Heart right ventricle (tissue), 16 donors: ENCODE measurements around the gene SHROOM3. TPM values are rescaled to one million over a fixed set of nuclear protein-coding genes. Genes with fewer than 3 reads are reported as not detected.

Source experiments
- ATAC-seq, 8 donors: fragments of 200-7000 bp; cut with Tn5 transposase; one replicate each; pipeline ENCODE4 v1.9.1; 2020; ENCODE audit warnings: mild to moderate bottlenecking in 8 of 8, moderate library complexity in 8 of 8, moderate number of reproducible peaks in 1 of 8
- DNase-seq, 2 donors: peaks; one replicate each; pipeline ENCODE4 v3.0.0-alpha.2; 2020
- H3K27ac ChIP-seq, 10 donors: fragments of 200-600 bp; sonication (generic) in 2 of 10; one replicate each; pipeline versions ENCODE4 v1.5.0 to v1.8.0; 2020 to 2022; ENCODE audit warnings: mild to moderate bottlenecking in 3 of 10
- H3K27me3 ChIP-seq, 7 donors: fragments of 200-600 bp; one replicate each; pipeline ENCODE4 v1.8.0; 2021 to 2022; ENCODE audit warnings: mild to moderate bottlenecking in 2 of 7
- H3K36me3 ChIP-seq, 9 donors: fragments of 200-600 bp; sonication (generic) in 1 of 9; one replicate each; pipeline versions ENCODE4 v1.5.0 to v1.8.0; 2020 to 2022; ENCODE audit warnings: mild to moderate bottlenecking in 2 of 9
- H3K4me1 ChIP-seq, 9 donors: fragments of 200-600 bp; sonication (generic) in 1 of 9; one replicate each; pipeline versions ENCODE4 v1.5.0 to v1.8.0; 2020 to 2022; ENCODE audit warnings: mild to moderate bottlenecking in 4 of 9
- H3K4me3 ChIP-seq, 10 donors: fragments of 200-600 bp; sonication (generic) in 2 of 10; one replicate each; pipeline versions ENCODE4 v1.5.0 to v1.8.0; 2020 to 2022; ENCODE audit warnings: mild to moderate bottlenecking in 7 of 10, moderate library complexity in 2 of 10
- H3K9me3 ChIP-seq, 11 donors: fragments of 200-600 bp in 10 of 11; sonication (generic) in 2 of 11; one replicate each; pipeline versions ENCODE4 v1.5.0 to v1.8.0; 2013 to 2022; ENCODE audit warnings: mild to moderate bottlenecking in 2 of 11, control low read depth in 1 of 11, moderate library complexity in 1 of 11
- WGBS, 2 donors: extraction: QIAGEN DNeasy Blood & Tissue Kit; methylation state at CpG; one replicate each; pipeline ENCODE4 v1.1.7; 2013; ENCODE audit warnings: inconsistent platforms in 1 of 2; 5-methylcytosine and 5-hydroxymethylcytosine counted together
- intact Hi-C, 10 donors: fragments of 100-400 bp; cut with DNase I; formaldehyde crosslinking; loops; one replicate each; pipeline versions ENCODE4 v1.11.1 to v1.14.2; 2022
- polyA plus RNA-seq, 2 donors: library from polyadenylated mRNA; stranded (reverse); fragments of 200-250 nt; gene quantifications; one replicate each; pipeline ENCODE4 v1.2.3, GENCODE V29; 2013
- total RNA-seq, 10 donors: library from RNA; stranded (reverse); fragmentation: NEBNext Ultra II Directional in 3 of 10; extraction: Animal tissue kit (Norgen Biotek cat#: 25700) in 3 of 10; gene quantifications; one replicate each; pipeline versions ENCODE4 v1.2.1 to v1.2.4, GENCODE V29; 2021 to 2023
- TF ChIP-seq, protein P1 (sequence below), 9 donors: fragments of 200-600 bp; sonication (generic) in 2 of 9; IDR thresholded peaks; one replicate each; pipeline versions ENCODE4 v1.5.0 to v1.8.0; 2021 to 2022; ENCODE audit warnings: antibody characterized with exemption in 9 of 9, mild to moderate bottlenecking in 5 of 9, moderate library complexity in 1 of 9
- donor health status: Arrhythmogenic right ventricular cardiomyopathy.
- donor health status: ischemic (EF 13 %, LVEDD 7.1; RV severe dilation, severe dysfunction).
- donor health status: healthy with polysubstance abuse.
- donor health status: DM: no; HTN: yes; CAD: no.
- donor health status: DM: no; HTN: no; CAD: no.
- donor health status: ischemic (EF 25% LVEDD 6.9; RV normal size, moderate dysfunction).
- donor health status: ischemic (EF 25% LVEDD 5.7; RV mildly dilated, moderate dysfunction).
- donor health status: healthy.
- donor health status: DM: yes; HTN: yes; CAD: no.
- donor health status: Ischemic cardiomyopathy.
- donor health status: ischemic (EF 35%, LVEDD 5.7; RV mildly dilated, moderate dysfunction).
- donor health status: nonischemic (EF 11% LVEDD 7.7; RV severe dilation, severe dysfunction).
- donor health status: DM: yes; HTN: yes; CAD: no.
- donor health status: PGD.
- donor health status: ischemic (EF 29% LVEDD 5.4; RV normal size, mild dysfunction).
- donor health status: nonischemic (EF 23%, LVEDD 6.1; RV moderate dilation, normal function).

SHROOM3 gene
- total and polyA plus RNA-seq, 12 donors = 1.7 to 33.3 (median 15.9) TPM

DNA sequence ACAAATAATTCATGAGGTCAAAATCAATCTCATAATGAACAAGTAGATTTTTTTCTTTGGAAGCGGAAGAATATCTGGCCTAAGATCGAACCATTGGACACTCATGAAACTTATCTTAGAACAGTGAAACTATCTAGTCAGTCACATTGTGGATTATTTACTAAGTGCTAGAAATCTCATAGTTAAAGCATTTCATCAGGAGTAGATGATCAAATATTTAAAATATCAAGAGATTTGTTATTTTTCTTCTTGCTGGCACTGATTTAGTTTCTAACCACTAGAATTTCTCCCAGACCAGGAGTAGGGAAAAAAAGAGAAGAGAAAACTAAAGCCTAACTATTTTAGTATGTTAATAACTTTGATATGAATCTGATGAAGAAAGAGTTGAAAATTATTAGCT, 105.5 kb downstream of the SHROOM3 start:
- no peak for DNase-seq
- intact Hi-C loops = no loop called here
- no peaks in the 10 kb centered on the region for H3K36me3 ChIP-seq
- no peak overlapping the region for H3K4me3 ChIP-seq
- H3K27me3 ChIP-seq = no peaks in the 10 kb centered on the region
- peaks cover 0 to 4% (median 0%) of the 10 kb centered on the region in 11 donors for H3K9me3 ChIP-seq
- peak overlapping the region in 3 of 10 donors; percentile 5 to 36 (median 8) for H3K27ac ChIP-seq
- H3K4me1 ChIP-seq = peaks cover 0 to 14% (median 5%) of the 10 kb centered on the region in 9 donors
- WGBS, 2 donors = 86 to 90% methylated on average over 2 of the region's 2 CpGs
- ATAC-seq = no peak
- TF ChIP-seq, protein P1, sequence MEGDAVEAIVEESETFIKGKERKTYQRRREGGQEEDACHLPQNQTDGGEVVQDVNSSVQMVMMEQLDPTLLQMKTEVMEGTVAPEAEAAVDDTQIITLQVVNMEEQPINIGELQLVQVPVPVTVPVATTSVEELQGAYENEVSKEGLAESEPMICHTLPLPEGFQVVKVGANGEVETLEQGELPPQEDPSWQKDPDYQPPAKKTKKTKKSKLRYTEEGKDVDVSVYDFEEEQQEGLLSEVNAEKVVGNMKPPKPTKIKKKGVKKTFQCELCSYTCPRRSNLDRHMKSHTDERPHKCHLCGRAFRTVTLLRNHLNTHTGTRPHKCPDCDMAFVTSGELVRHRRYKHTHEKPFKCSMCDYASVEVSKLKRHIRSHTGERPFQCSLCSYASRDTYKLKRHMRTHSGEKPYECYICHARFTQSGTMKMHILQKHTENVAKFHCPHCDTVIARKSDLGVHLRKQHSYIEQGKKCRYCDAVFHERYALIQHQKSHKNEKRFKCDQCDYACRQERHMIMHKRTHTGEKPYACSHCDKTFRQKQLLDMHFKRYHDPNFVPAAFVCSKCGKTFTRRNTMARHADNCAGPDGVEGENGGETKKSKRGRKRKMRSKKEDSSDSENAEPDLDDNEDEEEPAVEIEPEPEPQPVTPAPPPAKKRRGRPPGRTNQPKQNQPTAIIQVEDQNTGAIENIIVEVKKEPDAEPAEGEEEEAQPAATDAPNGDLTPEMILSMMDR (IDR thresholded peaks at IDR 0.05) = no peak

DNA sequence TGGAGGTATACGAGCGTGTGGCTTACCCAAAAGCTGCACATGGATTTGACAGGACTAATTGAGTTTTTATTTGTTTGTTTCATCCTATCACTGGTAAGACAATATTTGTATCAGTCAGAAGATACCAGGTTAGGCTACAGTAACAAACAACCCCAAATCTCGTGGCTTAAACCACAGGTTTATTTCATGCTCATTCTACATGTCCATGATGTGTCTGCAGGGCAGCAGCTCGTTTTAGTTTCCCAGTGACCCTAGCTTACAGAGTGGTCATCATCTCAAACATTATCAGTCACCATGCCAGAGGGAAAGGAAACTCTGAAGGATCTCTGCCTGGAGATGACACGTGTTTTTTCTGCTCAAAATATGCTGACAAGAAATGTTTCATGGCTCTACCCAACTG, 108.3 kb downstream of the SHROOM3 start:
- Histone ChIP-seq H3K4me1 (peaks cover 0 to 27% (median 10%) of the 10 kb centered on the region in 9 donors), H3K9me3 (peaks cover 0 to 4% (median 0%) of the 10 kb centered on the region in 11 donors), H3K27me3 (no peaks in the 10 kb centered on the region), H3K36me3 (no peaks in the 10 kb centered on the region), H3K4me3 (no peak overlapping the region), H3K27ac (no peak overlapping the region)
- ATAC-seq (no peak), DNase-seq (no peak)
- TF ChIP-seq, protein P1 (IDR thresholded peaks at IDR 0.05) = no peak
- WGBS, 2 donors = 82 to 93% methylated on average over 5 of the region's 5 CpGs
- intact Hi-C loops = no loop called here

DNA sequence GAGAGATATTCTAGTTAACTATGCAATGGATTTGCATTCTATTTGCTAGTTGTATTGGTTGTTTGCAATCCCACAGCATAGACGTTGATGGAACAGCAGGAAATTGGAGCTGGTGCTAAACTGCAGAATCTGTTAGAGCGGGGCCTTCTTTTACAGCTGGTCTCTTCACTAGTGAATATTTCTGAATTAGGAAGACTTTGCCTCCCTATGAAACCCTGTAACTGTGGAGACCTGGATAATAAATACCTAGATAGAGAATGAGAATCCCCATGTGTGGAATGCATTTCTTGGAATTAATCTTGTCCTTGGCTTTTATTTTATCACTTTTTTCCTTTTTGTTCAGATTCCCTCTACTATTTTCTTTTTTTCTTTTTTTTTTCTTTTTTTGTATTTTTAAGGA, 109.7 kb downstream of the SHROOM3 start:
- no peak for DNase-seq
- Histone ChIP-seq H3K9me3 (peaks cover 0 to 4% (median 0%) of the 10 kb centered on the region in 11 donors), H3K36me3 (no peaks in the 10 kb centered on the region), H3K4me3 (no peak overlapping the region), H3K27ac (no peak overlapping the region), H3K4me1 (peaks cover 0 to 21% (median 8%) of the 10 kb centered on the region in 9 donors), H3K27me3 (no peaks in the 10 kb centered on the region)
- 95 to 97% methylated on average over 2 of the region's 2 CpGs for WGBS, 2 donors
- TF ChIP-seq, protein P1 (IDR thresholded peaks at IDR 0.05) = no peak
- intact Hi-C loops = no loop called here
- ATAC-seq = no peak

DNA sequence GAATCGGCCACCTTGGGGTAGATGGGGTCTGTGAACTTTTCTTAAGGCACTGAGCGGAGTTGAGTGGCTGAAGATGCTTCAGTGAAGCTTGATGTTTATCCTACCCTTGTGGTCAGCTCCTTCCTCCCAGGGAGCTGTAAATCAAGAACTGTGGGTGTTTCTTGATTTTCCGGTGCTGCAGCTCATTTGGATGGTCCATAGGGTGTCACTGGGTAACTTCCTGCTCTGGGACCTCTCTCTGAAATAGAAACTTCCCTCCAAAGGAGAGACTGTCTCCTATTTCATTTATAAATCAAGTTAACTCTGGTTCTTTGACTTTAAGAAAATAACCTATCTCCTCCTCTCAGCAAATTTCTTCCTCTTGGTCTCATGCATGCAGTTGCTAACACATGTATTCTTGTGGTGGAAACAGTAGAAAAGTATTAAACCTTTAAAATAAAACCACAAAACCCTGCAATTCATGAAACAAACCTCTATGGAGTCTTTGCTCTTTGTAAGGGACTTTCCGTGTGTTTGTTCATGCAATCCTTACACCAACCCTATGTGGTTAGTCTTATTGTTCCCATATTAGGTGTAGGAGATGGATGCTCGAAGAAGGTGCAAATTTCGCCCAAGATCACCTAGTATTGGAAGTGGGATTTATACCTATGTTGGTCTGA, 110.3 kb downstream of the SHROOM3 start:
- DNase-seq = no peak
- intact Hi-C loops = no loop called here
- H3K4me3 ChIP-seq = no peak overlapping the region
- H3K27me3 ChIP-seq = no peaks in the 10 kb centered on the region
- peaks cover 0 to 4% (median 0%) of the 10 kb centered on the region in 11 donors for H3K9me3 ChIP-seq
- WGBS, 2 donors = 88 to 91% methylated on average over 6 of the region's 6 CpGs
- TF ChIP-seq, protein P1 (IDR thresholded peaks at IDR 0.05) = no peak
- H3K27ac ChIP-seq = no peak overlapping the region
- no peaks in the 10 kb centered on the region for H3K36me3 ChIP-seq
- H3K4me1 ChIP-seq = peaks cover 0 to 15% (median 8%) of the 10 kb centered on the region in 9 donors
- no peak for ATAC-seq
